H1 (cell line): ENCODE results near the gene JPH3. TPM values are rescaled to one million over a fixed set of nuclear protein-coding genes. Genes with fewer than 3 reads are reported as not detected.

Experiments
- CTCF ChIA-PET: fragments of 300-600 bp; sonication (Branson Sonifier 250); formaldehyde crosslinking; loops from one replicate; lab custom pipeline; 2021; ENCODE audit not compliant: partially characterized antibody; lab: Charles Lee
- POLR2A ChIA-PET: fragments of 300-600 bp; sonication (Branson Sonifier 250); formaldehyde crosslinking; loops from one replicate; lab custom pipeline; 2021; ENCODE audit warnings: inconsistent platforms; ENCODE audit not compliant: partially characterized antibody; lab: Charles Lee
- DNase-seq, 2 experiments: peaks; one replicate each; pipeline versions ENCODE4 v3.0.0 to v3.0.0-alpha.2; 2010 to 2022; ENCODE audit warnings: low spot score in 2 of 2, low read depth in 1 of 2, mixed read lengths in 1 of 2
- FAIRE-seq: peaks from 2 replicates; lab custom pipeline; 2011; peaks lifted over from hg19 to GRCh38; lab: Jason Lieb, UNC
- H2AFZ ChIP-seq: 2 replicates; pipeline ENCODE4 v1.8.1; 2012; ENCODE audit warnings: low read length, inconsistent platforms
- H2AK5ac ChIP-seq: 2 replicates; pipeline ENCODE4 v1.6.1; 2013; ENCODE audit warnings: low read depth, low read length
- H2BK120ac ChIP-seq: replicated peaks from 2 replicates; pipeline ENCODE3; 2013; ENCODE audit warnings: low read depth, low read length, inconsistent platforms
- H2BK12ac ChIP-seq: 2 replicates; pipeline ENCODE4 v1.6.1; 2013; ENCODE audit warnings: low read depth, low read length
- H2BK15ac ChIP-seq: 2 replicates; pipeline ENCODE4 v1.6.1; 2013; ENCODE audit warnings: low read length
- H2BK20ac ChIP-seq: 2 replicates; pipeline ENCODE4 v1.6.1; 2013; ENCODE audit warnings: low read length
- H2BK5ac ChIP-seq: 2 replicates; pipeline ENCODE4 v1.6.1; 2013; ENCODE audit warnings: low read depth, low read length
- H3K14ac ChIP-seq: 2 replicates; pipeline ENCODE4 v1.6.1; 2013; ENCODE audit warnings: inconsistent platforms; ENCODE audit not compliant: insufficient read length
- H3K18ac ChIP-seq: 2 replicates; pipeline ENCODE4 v1.6.1; 2013; ENCODE audit warnings: low read length; ENCODE audit errors: extremely low read depth
- H3K23ac ChIP-seq: 2 replicates; pipeline ENCODE4 v1.6.1; 2013; ENCODE audit warnings: inconsistent platforms; ENCODE audit not compliant: insufficient read length
- H3K23me2 ChIP-seq: 2 replicates; pipeline ENCODE4 v1.6.1; 2013; ENCODE audit warnings: low read depth, low read length
- H3K27ac ChIP-seq: 2 replicates; pipeline ENCODE4 v1.6.1; 2011; ENCODE audit warnings: low read depth, low read length, inconsistent platforms
- H3K27me3 ChIP-seq, 4 experiments: replicated peaks in 1 of 4; 1 replicate in 1 of 4; 2 replicates in 3 of 4; pipeline versions ENCODE4 v1.6.1 to v1.8.1; 2011 to 2013; ENCODE audit warnings: low read length in 3 of 4, mild to moderate bottlenecking in 3 of 4, inconsistent platforms in 2 of 4, mixed read lengths in 2 of 4, moderate library complexity in 1 of 4; ENCODE audit not compliant: control insufficient read depth in 3 of 4, insufficient read depth in 3 of 4; ENCODE audit errors: extremely low read depth in 1 of 4
- H3K36me3 ChIP-seq, 4 experiments: 2 replicates each; pipeline versions ENCODE4 v1.6.1 to v1.8.1; 2011 to 2013; ENCODE audit warnings: mild to moderate bottlenecking in 4 of 4, low read length in 3 of 4, moderate library complexity in 2 of 4, control low read depth in 1 of 4, inconsistent platforms in 1 of 4; ENCODE audit not compliant: insufficient read depth in 4 of 4, control insufficient read depth in 2 of 4
- H3K4ac ChIP-seq: replicated peaks from 2 replicates; pipeline ENCODE3; 2013; ENCODE audit warnings: low read length, low read depth, mixed read lengths, inconsistent platforms; ENCODE audit not compliant: insufficient read length
- H3K4me1 ChIP-seq, 4 experiments: replicated peaks in 1 of 4; 1 replicate in 1 of 4; 2 replicates in 3 of 4; pipeline versions ENCODE4 v1.6.1 to v1.8.1; 2011 to 2013; ENCODE audit warnings: low read length in 3 of 4, inconsistent platforms in 2 of 4, mixed read lengths in 1 of 4; ENCODE audit not compliant: insufficient read depth in 4 of 4, control insufficient read depth in 3 of 4
- H3K4me2 ChIP-seq, 2 experiments: 2 replicates each; pipeline versions ENCODE4 v1.6.1 to v1.8.1; 2011 to 2013; ENCODE audit warnings: low read depth in 2 of 2, low read length in 2 of 2, control low read depth in 1 of 2, inconsistent platforms in 1 of 2, mild to moderate bottlenecking in 1 of 2; ENCODE audit not compliant: insufficient read depth in 1 of 2
- H3K4me3 ChIP-seq, 4 experiments: fragments of 200-600, 300-600 bp in 1 of 4; sonication (generic), shearing (Covaris generic), sonication (Bioruptor Twin) in 1 of 4; 2 replicates each; pipeline versions ENCODE4 v1.5.1 to v1.8.1; 2011 to 2016; ENCODE audit warnings: low read length in 4 of 4, low read depth in 3 of 4, control low read depth in 2 of 4, inconsistent platforms in 2 of 4, mild to moderate bottlenecking in 2 of 4, mixed read lengths in 1 of 4, moderate library complexity in 1 of 4; ENCODE audit not compliant: insufficient read depth in 2 of 4; ENCODE audit errors: extremely low read depth in 1 of 4
- H3K56ac ChIP-seq: replicated peaks from 2 replicates; pipeline ENCODE3; 2013; ENCODE audit warnings: low read depth, mild to moderate bottlenecking, mixed read lengths, low read length, inconsistent platforms; ENCODE audit not compliant: insufficient read length
- H3K79me1 ChIP-seq: 2 replicates; pipeline ENCODE4 v1.6.1; 2013; ENCODE audit warnings: low read depth, low read length, control low read depth
- H3K79me2 ChIP-seq, 2 experiments: 2 replicates each; pipeline versions ENCODE4 v1.6.1 to v1.8.1; 2012 to 2013; ENCODE audit warnings: low read length in 2 of 2, mild to moderate bottlenecking in 2 of 2, inconsistent platforms in 1 of 2; ENCODE audit not compliant: insufficient read depth in 2 of 2, control insufficient read depth in 1 of 2
- H3K9ac ChIP-seq, 4 experiments: replicated peaks in 1 of 4; 1 replicate in 1 of 4; 2 replicates in 3 of 4; pipeline versions ENCODE4 v1.6.1 to v1.8.1; 2011 to 2013; ENCODE audit warnings: low read depth in 3 of 4, low read length in 3 of 4, control low read depth in 2 of 4, mild to moderate bottlenecking in 2 of 4, moderate library complexity in 2 of 4, inconsistent platforms in 1 of 4; ENCODE audit errors: extremely low read depth in 1 of 4
- H3K9me3 ChIP-seq, 2 experiments: 2 replicates each; pipeline versions ENCODE4 v1.6.1 to v1.8.1; 2012 to 2013; ENCODE audit warnings: mild to moderate bottlenecking in 2 of 2, moderate library complexity in 2 of 2, control low read depth in 1 of 2, inconsistent platforms in 1 of 2, low read depth in 1 of 2, low read length in 1 of 2, mixed read lengths in 1 of 2; ENCODE audit not compliant: insufficient read depth in 2 of 2
- H4K20me1 ChIP-seq, 2 experiments: replicated peaks in 1 of 2; 2 replicates each; pipeline versions ENCODE3 to v1.8.1; 2011 to 2013; ENCODE audit warnings: inconsistent platforms in 2 of 2, low read length in 2 of 2, mild to moderate bottlenecking in 1 of 2; ENCODE audit not compliant: insufficient read depth in 2 of 2, control insufficient read depth in 1 of 2
- H4K5ac ChIP-seq: 2 replicates; pipeline ENCODE4 v1.6.1; 2013; ENCODE audit warnings: low read length, low read depth, mixed read lengths, inconsistent platforms; ENCODE audit not compliant: insufficient read length
- H4K8ac ChIP-seq: 2 replicates; pipeline ENCODE4 v1.8.0; 2013; ENCODE audit warnings: mild to moderate bottlenecking, moderate library complexity, low read length, inconsistent platforms; ENCODE audit not compliant: insufficient read depth; ENCODE audit errors: extremely low read depth
- H4K91ac ChIP-seq: replicated peaks from 2 replicates; pipeline ENCODE3; 2013; ENCODE audit warnings: low read length, mixed read lengths, inconsistent platforms; ENCODE audit not compliant: insufficient read length
- ASH2L ChIP-seq: fragments of 200-600, 300-600 bp; sonication (generic); IDR thresholded peaks from one replicate; pipeline ENCODE4 v1.7.1; 2017; ENCODE audit warnings: low read length
- CBX5 ChIP-seq: fragments of 300-800, 300-1000 bp; sonication (generic); IDR thresholded peaks from 2 replicates; pipeline ENCODE4 v1.7.1; 2016; ENCODE audit warnings: antibody characterized with exemption, low read length, low read depth
- EP300 ChIP-seq, 2 experiments: IDR thresholded peaks; 1 replicate in 1 of 2; 2 replicates in 1 of 2; pipeline ENCODE4 v1.6.1; 2011 to 2012; ENCODE audit warnings: low read depth in 2 of 2, low read length in 2 of 2, mild to moderate bottlenecking in 2 of 2, borderline replicate concordance in 1 of 2, inconsistent platforms in 1 of 2, moderate library complexity in 1 of 2
- GTF2F1 ChIP-seq: IDR thresholded peaks from 2 replicates; pipeline ENCODE4 v1.6.1; 2012; ENCODE audit warnings: low read depth, low read length, improper control_type of control experiment, borderline replicate concordance
- JUND ChIP-seq: IDR thresholded peaks from 2 replicates; pipeline ENCODE4 v1.6.1; 2011; ENCODE audit warnings: mild to moderate bottlenecking, improper control_type of control experiment, low read length
- RFX5 ChIP-seq: IDR thresholded peaks from 2 replicates; pipeline ENCODE4 v1.6.1; 2011; ENCODE audit warnings: low read depth, low read length, improper control_type of control experiment, borderline replicate concordance
- SIX5 ChIP-seq: IDR thresholded peaks from 2 replicates; pipeline ENCODE4 v1.6.1; 2011; ENCODE audit warnings: mild to moderate bottlenecking, low read depth, low read length
- TAF1 ChIP-seq: IDR thresholded peaks from 2 replicates; pipeline ENCODE4 v1.6.1; 2011; ENCODE audit warnings: mild to moderate bottlenecking, low read depth, low read length
- WGBS, 2 experiments: shearing (Covaris generic) in 1 of 2; methylation state at CpG; one replicate each; pipeline versions ENCODE4 v1.1.6 to v1.1.7; 2013 to 2015; ENCODE audit warnings: low lambda C conversion rate in 2 of 2, mixed read lengths in 2 of 2, inconsistent platforms in 1 of 2, low coverage in 1 of 2, missing lambda C conversion rate in 1 of 2; ENCODE audit not compliant: insufficient replicate concordance in 2 of 2, insufficient coverage in 1 of 2, insufficient read length in 1 of 2; ENCODE audit errors: extremely low coverage in 1 of 2, missing lambda C conversion rate in 1 of 2; 5-methylcytosine and 5-hydroxymethylcytosine counted together
- polyA plus RNA-seq, 7 experiments: library from polyadenylated mRNA; depleted of rRNA in 3 of 7; stranded (reverse) in 5 of 7; unstranded in 2 of 7; fragments of >200 nt in 5 of 7; fragments of 200-250 nt in 2 of 7; gene quantifications; 1 replicate in 5 of 7; 2 replicates in 1 of 7; 4 replicates in 1 of 7; pipeline versions ENCODE4 v1.2.1 to v1.2.3, GENCODE V29; 2011 to 2013; ENCODE audit warnings: missing spikeins in 2 of 7, mixed read lengths in 2 of 7
- total RNA-seq: library from RNA; stranded (reverse); fragmentation: NEBNext Ultra II Directional; extraction: Animal tissue kit (Norgen Biotek cat#: 25700); gene quantifications from 2 replicates; pipeline ENCODE4 v1.2.1, GENCODE V29; 2021
- TF ChIP-seq, protein P1 (sequence below): IDR thresholded peaks from 2 replicates; pipeline ENCODE4 v1.6.1; 2011; ENCODE audit warnings: low read length, improper control_type of control experiment
- TF ChIP-seq, protein P2 (sequence below): IDR thresholded peaks from 2 replicates; pipeline ENCODE4 v1.6.1; 2012; ENCODE audit warnings: low read length, inconsistent platforms

Gene JPH3
- total and polyA plus RNA-seq, 2 of the 8 experiments (the other 6 are each of a cell fraction or from before 2014, with no cell fraction given) = 10.3 to 28.3 TPM

DNA sequence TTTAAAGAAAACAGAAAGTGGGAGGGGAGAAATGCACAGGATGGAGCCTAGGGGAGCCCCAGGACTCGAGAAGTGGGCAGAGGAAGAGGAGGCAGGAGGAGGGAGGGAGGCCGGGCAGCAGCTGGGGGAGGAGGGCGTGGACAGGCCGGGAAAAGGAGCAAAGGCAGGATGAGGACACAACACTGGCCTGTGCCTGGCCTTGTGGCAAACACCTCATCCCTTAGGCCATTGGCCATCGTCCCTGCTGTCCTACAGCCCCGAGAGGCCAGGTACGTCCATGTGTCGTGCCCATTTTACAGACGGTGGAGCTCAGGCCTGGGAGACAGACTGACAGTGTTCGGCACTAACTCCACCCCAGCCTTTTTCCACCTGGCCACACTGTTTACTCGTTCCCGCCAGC, 15.9 kb downstream of the JPH3 start:
- Histone ChIP-seq H2BK12ac (no peak overlapping the region), H3K36me3 (no peaks in the 10 kb centered on the region), H3K4me3 (no peak overlapping the region), H3K56ac (no peak overlapping the region), H2BK20ac (no peak overlapping the region), H3K23ac (no peak overlapping the region), H3K9me3 (no peaks in the 10 kb centered on the region), H4K8ac (no peak overlapping the region), H3K14ac (no peak overlapping the region), H2AFZ (no peak overlapping the region), H2AK5ac (no peak overlapping the region), H2BK120ac (no peak overlapping the region), H3K79me1 (peaks cover 2% of the 10 kb centered on the region; the same call in 1 of the 2 replicates), H4K5ac (no peak overlapping the region), H3K4me2 (no peak overlapping the region), H3K9ac (no peak overlapping the region), H3K27ac (no peak overlapping the region; the same call in 1 of the 2 replicates), H4K91ac (no peak overlapping the region), H2BK15ac (no peak overlapping the region), H3K23me2 (no peaks in the 10 kb centered on the region), H3K18ac (no peak overlapping the region), H3K27me3 (no peaks in the 10 kb centered on the region), H2BK5ac (no peak overlapping the region), H3K79me2 (no peaks in the 10 kb centered on the region; a peak in 1 of 4 replicates), H3K4ac (no peak overlapping the region), H4K20me1 (peaks cover 4 to 11% of the 10 kb centered on the region in 2 experiments), H3K4me1 (peaks cover 0 to 20% (median 3%) of the 10 kb centered on the region in 4 experiments; a peak in 6 of 7 replicates)
- FAIRE-seq = no peak
- WGBS, 2 experiments = 85% methylated on average over 12 of the region's 12 CpGs; no CpG with 5 or more reads in 1 of the 2 experiments
- POLR2A ChIA-PET = interaction anchor here (1.1 kb wide), 1 partner anchor 14 kb away, joined by 3 read pairs; no protein-coding TSS in a partner anchor
- no peak for DNase-seq
- CTCF ChIA-PET = interaction anchor here (0.6 to 4.1 kb wide), 7 partner anchors 9 to 208 kb away, joined by 3 to 36 read pairs (median 4); no protein-coding TSS in a partner anchor
- TF ChIP-seq CBX5 (no peak), SIX5 (no peak), EP300 (IDR thresholded peaks at IDR 0.05; ENCODE audit: borderline replicate concordance in 1 of 2, low read depth in 2 of 2, low read length in 2 of 2) (no peak), RFX5 (no peak), TAF1 (no peak), ASH2L (no peak), GTF2F1 (no peak), JUND (no peak)
- TF ChIP-seq, protein P1, sequence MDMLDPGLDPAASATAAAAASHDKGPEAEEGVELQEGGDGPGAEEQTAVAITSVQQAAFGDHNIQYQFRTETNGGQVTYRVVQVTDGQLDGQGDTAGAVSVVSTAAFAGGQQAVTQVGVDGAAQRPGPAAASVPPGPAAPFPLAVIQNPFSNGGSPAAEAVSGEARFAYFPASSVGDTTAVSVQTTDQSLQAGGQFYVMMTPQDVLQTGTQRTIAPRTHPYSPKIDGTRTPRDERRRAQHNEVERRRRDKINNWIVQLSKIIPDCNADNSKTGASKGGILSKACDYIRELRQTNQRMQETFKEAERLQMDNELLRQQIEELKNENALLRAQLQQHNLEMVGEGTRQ = no peak
- TF ChIP-seq, protein P2, sequence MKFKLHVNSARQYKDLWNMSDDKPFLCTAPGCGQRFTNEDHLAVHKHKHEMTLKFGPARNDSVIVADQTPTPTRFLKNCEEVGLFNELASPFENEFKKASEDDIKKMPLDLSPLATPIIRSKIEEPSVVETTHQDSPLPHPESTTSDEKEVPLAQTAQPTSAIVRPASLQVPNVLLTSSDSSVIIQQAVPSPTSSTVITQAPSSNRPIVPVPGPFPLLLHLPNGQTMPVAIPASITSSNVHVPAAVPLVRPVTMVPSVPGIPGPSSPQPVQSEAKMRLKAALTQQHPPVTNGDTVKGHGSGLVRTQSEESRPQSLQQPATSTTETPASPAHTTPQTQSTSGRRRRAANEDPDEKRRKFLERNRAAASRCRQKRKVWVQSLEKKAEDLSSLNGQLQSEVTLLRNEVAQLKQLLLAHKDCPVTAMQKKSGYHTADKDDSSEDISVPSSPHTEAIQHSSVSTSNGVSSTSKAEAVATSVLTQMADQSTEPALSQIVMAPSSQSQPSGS = no peak
